GM12878 (cell line): ENCODE results near the gene BBS9. TPM values are rescaled to one million over a fixed set of nuclear protein-coding genes. Genes with fewer than 3 reads are reported as not detected.

Experiments
- ATAC-seq: fragments of 200-7000 bp; cut with Tn5 transposase; 3 replicates; pipeline ENCODE4 v1.9.1; 2020; ENCODE audit warnings: mild to moderate bottlenecking, moderate library complexity
- BruUV-seq: library from RNA; stranded (reverse); fragments of 400-500 nt; replicated peaks from 2 replicates; lab custom pipeline; 2021; lab: Mats Ljungman, UMichigan
- CTCF ChIA-PET: fragments of 300-600 bp; sonication (Branson Sonifier 250); formaldehyde crosslinking; extraction: SDS; loops from one replicate; lab custom pipeline; 2021; ENCODE audit warnings: inconsistent platforms; lab: Yijun Ruan, JAX
- POLR2A ChIA-PET: fragments of 350-600 bp; formaldehyde crosslinking; extraction: SDS; loops from one replicate; lab custom pipeline; 2021; ENCODE audit warnings: inconsistent platforms; lab: Charles Lee
- RAD21 ChIA-PET: fragments of 300-600 bp; sonication (Branson Sonifier 250); formaldehyde crosslinking; loops from one replicate; lab custom pipeline; 2023; ENCODE audit warnings: antibody characterized with exemption; ENCODE audit not compliant: unreplicated experiment; lab: Charles Lee
- SMC1A ChIA-PET: fragments of 300-600 bp; sonication (Branson Sonifier 250); formaldehyde crosslinking; loops from one replicate; lab custom pipeline; 2023; ENCODE audit not compliant: unreplicated experiment, uncharacterized antibody; lab: Charles Lee
- DNase-seq: peaks from one replicate; pipeline ENCODE4 v3.0.0-alpha.2; 2011; ENCODE audit warnings: low read depth, low spot score
- FAIRE-seq: peaks from 3 replicates; lab custom pipeline; 2011; peaks lifted over from hg19 to GRCh38; lab: Jason Lieb, UNC
- H2AFZ ChIP-seq: 2 replicates; pipeline ENCODE4 v1.6.0; 2011; ENCODE audit warnings: low read depth, low read length, control low read depth; ENCODE audit not compliant: control insufficient read depth
- H3K27ac ChIP-seq: 2 replicates; pipeline ENCODE4 v1.5.1; 2011; ENCODE audit warnings: control low read depth; ENCODE audit not compliant: control insufficient read depth, insufficient read depth
- H3K27me3 ChIP-seq, 2 experiments: replicated peaks in 1 of 2; 2 replicates each; pipeline versions ENCODE4 v1.6.0 to v1.6.1; 2011; ENCODE audit warnings: low read length in 1 of 2; ENCODE audit not compliant: control insufficient read depth in 2 of 2, insufficient read depth in 2 of 2
- H3K36me3 ChIP-seq, 2 experiments: 2 replicates each; pipeline ENCODE4 v1.5.1; 2011; ENCODE audit warnings: low read length in 1 of 2; ENCODE audit not compliant: control insufficient read depth in 2 of 2, insufficient read depth in 2 of 2
- H3K4me1 ChIP-seq: 2 replicates; pipeline ENCODE4 v1.6.1; 2011; ENCODE audit warnings: mild to moderate bottlenecking, low read length, moderate library complexity, mixed read lengths; ENCODE audit not compliant: control insufficient read depth, insufficient read depth
- H3K4me2 ChIP-seq: 2 replicates; pipeline ENCODE4 v1.6.0; 2011; ENCODE audit warnings: control low read depth; ENCODE audit not compliant: control insufficient read depth, insufficient read depth
- H3K4me3 ChIP-seq: fragments of 200-600 bp; sonication (generic); 2 replicates; pipeline ENCODE4 v1.5.1; 2016
- H3K79me2 ChIP-seq: 2 replicates; pipeline ENCODE4 v1.6.0; 2011; ENCODE audit warnings: low read length; ENCODE audit not compliant: control insufficient read depth, insufficient read depth
- H3K9ac ChIP-seq: 2 replicates; pipeline ENCODE4 v1.8.0; 2011; ENCODE audit warnings: low read length, control low read depth, mixed read lengths; ENCODE audit not compliant: control insufficient read depth, insufficient read depth
- H3K9me3 ChIP-seq: replicated peaks from 3 replicates; pipeline ENCODE4 v1.5.1; 2011; ENCODE audit warnings: mild to moderate bottlenecking, low read length; ENCODE audit not compliant: control insufficient read depth, insufficient read depth
- H4K20me1 ChIP-seq: 2 replicates; pipeline ENCODE4 v1.6.0; 2011; ENCODE audit not compliant: control insufficient read depth, insufficient read depth
- ATF7 ChIP-seq: fragments of 450-650 bp; IDR thresholded peaks from 2 replicates; pipeline ENCODE4 v1.6.1; 2016; ENCODE audit warnings: low read depth, mild to moderate bottlenecking
- BACH1 ChIP-seq: fragments of 450-650 bp; IDR thresholded peaks from 2 replicates; pipeline ENCODE4 v1.6.1; 2017; ENCODE audit warnings: mild to moderate bottlenecking, borderline replicate concordance
- CHD4 ChIP-seq: fragments of 200-600 bp; sonication (generic); IDR thresholded peaks from 2 replicates; pipeline ENCODE4 v1.6.1; 2016; ENCODE audit warnings: mild to moderate bottlenecking
- DPF2 ChIP-seq: fragments of 450-650 bp; IDR thresholded peaks from 2 replicates; pipeline ENCODE4 v1.6.1; 2017; ENCODE audit warnings: mild to moderate bottlenecking
- EGR1 ChIP-seq, 2 experiments: IDR thresholded peaks; 1 replicate in 1 of 2; 2 replicates in 1 of 2; pipeline ENCODE4 v1.6.1; 2011 to 2012; ENCODE audit warnings: low read depth in 2 of 2, low read length in 2 of 2, borderline replicate concordance in 1 of 2, mild to moderate bottlenecking in 1 of 2, moderate library complexity in 1 of 2
- EP300 ChIP-seq, 2 experiments: fragments of 150-350 bp in 1 of 2; IDR thresholded peaks; 2 replicates each; pipeline ENCODE4 v1.6.1; 2011 to 2012; ENCODE audit warnings: low read depth in 2 of 2, low read length in 2 of 2, borderline replicate concordance in 1 of 2, improper control_type of control experiment in 1 of 2, inconsistent platforms in 1 of 2; ENCODE audit not compliant: control insufficient read depth in 1 of 2
- HDAC2 ChIP-seq: fragments of 200-600 bp; sonication (generic); IDR thresholded peaks from 2 replicates; pipeline ENCODE4 v1.6.1; 2017
- IKZF1 ChIP-seq: fragments of 450-650 bp; conservative IDR thresholded peaks from 2 replicates; pipeline ENCODE4 v1.6.1; 2017; ENCODE audit warnings: antibody characterized with exemption, mild to moderate bottlenecking
- MYB ChIP-seq: fragments of 150-350 bp; IDR thresholded peaks from 2 replicates; pipeline ENCODE4 v1.6.1; 2014; ENCODE audit warnings: mild to moderate bottlenecking, low read depth, low read length, borderline replicate concordance
- NBN ChIP-seq: fragments of 450-650 bp; IDR thresholded peaks from 2 replicates; pipeline ENCODE4 v1.6.1; 2016
- PAX5 ChIP-seq: IDR thresholded peaks from 2 replicates; pipeline ENCODE4 v1.6.1; 2011; ENCODE audit warnings: low read depth, low read length, borderline replicate concordance
- SIN3A ChIP-seq: IDR thresholded peaks from 2 replicates; pipeline ENCODE4 v1.6.1; 2012; ENCODE audit warnings: low read depth, low read length, improper control_type of control experiment
- SMAD1 ChIP-seq: fragments of 450-650 bp; IDR thresholded peaks from 2 replicates; pipeline ENCODE4 v1.6.1; 2018; ENCODE audit warnings: mild to moderate bottlenecking, low read depth; ENCODE audit not compliant: partially characterized antibody
- SPI1 ChIP-seq: IDR thresholded peaks from 2 replicates; pipeline ENCODE4 v1.6.1; 2011; ENCODE audit warnings: low read depth, mild to moderate bottlenecking, low read length, moderate library complexity, borderline replicate concordance; ENCODE audit not compliant: insufficient read depth
- STAT3 ChIP-seq: IDR thresholded peaks from 2 replicates; pipeline ENCODE4 v1.6.1; 2011; ENCODE audit warnings: low read depth, low read length, improper control_type of control experiment
- TARDBP ChIP-seq: IDR thresholded peaks from 2 replicates; pipeline ENCODE4 v1.6.1; 2016; ENCODE audit warnings: borderline replicate concordance
- TCF12 ChIP-seq: IDR thresholded peaks from 2 replicates; pipeline ENCODE4 v1.6.1; 2011; ENCODE audit warnings: low read depth, mild to moderate bottlenecking, low read length
- ZBTB4 ChIP-seq: fragments of 450-650 bp; formaldehyde crosslinking; IDR thresholded peaks from 2 replicates; pipeline ENCODE4 v1.4.0; 2022; ENCODE audit warnings: mild to moderate bottlenecking, moderate library complexity
- ZNF207 ChIP-seq: fragments of 450-650 bp; IDR thresholded peaks from 2 replicates; pipeline ENCODE4 v1.6.1; 2014; ENCODE audit warnings: antibody characterized with exemption, mild to moderate bottlenecking, borderline replicate concordance
- WGBS: methylation state at CpG from one replicate; pipeline ENCODE4 v1.1.6; 2016; ENCODE audit warnings: low lambda C conversion rate; ENCODE audit not compliant: insufficient replicate concordance, insufficient coverage; ENCODE audit errors: missing lambda C conversion rate; 5-methylcytosine and 5-hydroxymethylcytosine counted together
- in situ Hi-C: fragments of 300-500 bp; cut with MboI; formaldehyde crosslinking; loops from 9 replicates; pipeline ENCODE4 v1.14.3; 2018; ENCODE audit warnings: mixed read lengths
- intact Hi-C: fragments of 100-400 bp; cut with micrococcal nuclease; formaldehyde crosslinking; loops from one replicate; pipeline ENCODE4 v1.14.2; 2022; ENCODE audit not compliant: unreplicated experiment
- polyA plus RNA-seq, 11 experiments: library from polyadenylated mRNA; depleted of rRNA in 4 of 11; unstranded in 6 of 11; stranded (reverse) in 5 of 11; fragments of >200 nt; fragmentation: Nextera tagmentation in 4 of 11; fragmentation: Illumina TruSeq in 1 of 11; extraction: Ambion mirVana in 4 of 11; extraction: Trizol in 1 of 11; gene quantifications; 1 replicate in 1 of 11; 2 replicates in 10 of 11; pipeline versions ENCODE4 v1.2.1 to v1.2.3, GENCODE V29; 2011 to 2016; ENCODE audit warnings: inconsistent platforms in 2 of 11, missing spikeins in 2 of 11, low read depth in 1 of 11
- total RNA-seq, 4 experiments: library from RNA; depleted of rRNA in 3 of 4; stranded (reverse); fragments of >200 nt in 3 of 4; fragmentation: Illumina TruSeq in 1 of 4; extraction: Trizol in 1 of 4; gene quantifications; 2 replicates each; pipeline versions ENCODE4 v1.2.1 to v1.2.3, GENCODE V29; 2013 to 2021

The BBS9 gene
- total and polyA plus RNA-seq, 10 of the 15 experiments (the other 5 are each of a cell fraction or from before 2014, with no cell fraction given): 1.2 to 5.6 (median 2.3) TPM

- WGBS: 75% methylated on average over 9 of the region's 9 CpGs
- Histone ChIP-seq H3K4me1 (no peaks in the 10 kb centered on the region), H3K9me3 (no peaks in the 10 kb centered on the region), H4K20me1 (no peaks in the 10 kb centered on the region), H3K27me3 (no peaks in the 10 kb centered on the region), H3K79me2 (no peaks in the 10 kb centered on the region), H3K4me3 (no peak overlapping the region), H3K9ac (no peak overlapping the region), H3K36me3 (no peaks in the 10 kb centered on the region), H3K27ac (no peak overlapping the region), H2AFZ (no peak overlapping the region), H3K4me2 (no peak overlapping the region)
- CTCF ChIA-PET: no interaction called here
- no peak for FAIRE-seq
- in situ Hi-C loops (no loop called here), intact Hi-C loops (no loop called here)
- BruUV-seq: no TSS peak
- no peak for TF ChIP-seq CHD4
- no peak for TF ChIP-seq TARDBP
- TF ChIP-seq DPF2: no peak
- TF ChIP-seq ATF7: no peak
- no peak for TF ChIP-seq MYB
- no peak for TF ChIP-seq IKZF1
- TF ChIP-seq HDAC2: no peak
- no peak for TF ChIP-seq SIN3A
- TF ChIP-seq NBN: no peak
- no peak for TF ChIP-seq SMAD1
- TF ChIP-seq EGR1 (IDR thresholded peaks at IDR 0.05; ENCODE audit: borderline replicate concordance in 1 of 2, low read depth in 2 of 2, low read length in 2 of 2): no peak
- TF ChIP-seq STAT3: no peak
- TF ChIP-seq TCF12: no peak
- no peak for TF ChIP-seq PAX5
- no peak for TF ChIP-seq ZBTB4 (CRISPR knock-in tag)
- no peak for TF ChIP-seq SPI1
- TF ChIP-seq ZNF207: no peak
- TF ChIP-seq EP300 (IDR thresholded peaks at IDR 0.05; ENCODE audit: borderline replicate concordance in 1 of 2, control insufficient read depth in 1 of 2, low read depth in 2 of 2, low read length in 2 of 2): no peak
- TF ChIP-seq BACH1: no peak
- SMC1A ChIA-PET: interaction anchor here (0.7 kb wide), 1 partner anchor 8 kb away, joined by 3 read pairs; no protein-coding TSS in a partner anchor
- no peak for ATAC-seq
- no peak for DNase-seq
- POLR2A ChIA-PET: no interaction called here
- RAD21 ChIA-PET: no interaction called here
Observed at GRCh38 chr7:33503014-33503413, 373.6 kb downstream of the BBS9 start.
